CD4-positive, alpha-beta T cell treated with Interleukin-6 at 100 ng/mL for 8 hours (primary cell): ENCODE data around the gene CHKA.

Experiments used
- DNase-seq: peaks from one replicate; pipeline ENCODE4 v3.0.0-alpha.2; 2020; ENCODE audit warnings: mixed read lengths, low spot score

Gene CHKA

DNA sequence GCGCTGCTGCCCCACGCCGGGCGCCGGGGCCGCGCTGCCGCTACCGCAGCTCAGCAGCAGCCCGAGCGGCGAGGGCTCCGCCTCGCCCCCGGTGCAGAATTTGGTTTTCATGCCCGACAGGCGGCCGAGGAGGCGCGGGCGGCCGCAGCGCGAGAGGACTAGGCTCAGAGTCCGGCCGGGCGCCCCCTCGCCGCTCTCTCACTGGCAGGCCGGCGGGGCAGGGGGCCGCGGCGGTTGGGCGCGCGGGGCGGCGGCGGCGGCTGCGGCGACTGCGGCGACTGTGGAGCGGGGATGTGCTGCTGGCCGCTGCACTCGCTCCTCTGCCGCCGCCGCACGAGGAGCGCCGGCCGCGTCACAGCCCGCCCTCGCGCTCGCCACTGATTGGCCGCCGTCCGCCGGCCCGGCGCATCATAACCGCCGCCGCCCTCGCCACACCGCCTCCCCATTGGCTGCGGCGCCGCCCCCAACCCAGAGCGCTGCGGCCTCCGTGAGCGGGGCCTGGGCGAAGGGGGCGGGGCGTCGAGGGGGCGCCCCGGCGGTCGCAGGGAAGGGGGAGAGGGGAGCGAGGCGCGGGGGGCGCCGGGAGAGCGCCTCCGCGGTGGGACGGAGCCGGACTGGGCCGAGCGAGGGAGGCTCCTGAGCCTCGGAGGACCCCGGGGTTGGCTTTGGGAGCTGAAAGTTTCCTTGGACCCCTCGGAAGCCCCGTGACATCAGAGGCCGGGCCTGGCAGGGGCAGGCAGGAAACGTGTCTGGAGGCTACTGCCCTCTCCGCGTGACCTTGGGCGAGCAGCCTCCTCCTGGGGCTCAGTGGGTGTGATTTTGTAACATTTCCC, at the start of gene CHKA:
CHKA (minus strand) TSS at position 322 of the 833 bp plus-strand sequence; CDS start at position 111, 211 bp downstream.
- peak; percentile 80 for DNase-seq

DNA sequence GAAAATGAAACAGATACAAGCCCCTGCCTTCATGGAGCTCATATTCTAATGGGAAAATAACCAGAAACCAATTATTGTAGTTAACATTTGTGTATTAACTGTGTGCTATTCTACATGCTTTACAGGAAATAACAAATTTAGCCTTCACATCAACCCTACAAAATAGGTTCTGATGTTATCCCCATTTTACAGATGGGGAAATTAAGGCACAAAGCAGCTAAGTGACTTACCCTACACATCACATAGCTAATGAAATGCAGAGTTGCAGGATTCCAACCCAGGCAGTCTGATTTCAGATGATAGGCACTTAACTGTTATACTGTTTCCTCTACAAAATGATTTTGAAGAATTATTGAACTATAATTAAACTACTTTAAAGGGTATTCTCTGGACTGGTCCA, 48.3 kb upstream of the CHKA start:
- DNase-seq = no peak

DNA sequence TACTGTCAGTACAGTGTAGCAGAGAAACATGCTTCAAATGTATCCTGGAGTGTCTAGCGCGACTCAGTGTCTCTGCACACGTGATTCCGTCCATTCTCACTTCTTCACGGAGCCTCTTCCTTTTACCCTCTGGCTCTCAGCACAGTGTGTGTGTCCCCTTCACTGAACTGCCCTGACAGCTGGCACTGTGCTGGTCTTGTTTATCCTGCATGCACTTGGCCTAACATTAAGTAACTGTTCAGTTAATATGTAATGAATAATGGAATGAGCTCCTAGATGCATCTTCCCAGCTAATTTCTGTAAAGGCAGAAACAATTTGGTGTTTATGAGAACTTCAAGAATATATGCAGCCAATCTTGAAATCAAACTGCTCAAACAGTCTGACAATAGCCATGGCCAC, 47.5 kb upstream of the CHKA start:
- DNase-seq = no peak

DNA sequence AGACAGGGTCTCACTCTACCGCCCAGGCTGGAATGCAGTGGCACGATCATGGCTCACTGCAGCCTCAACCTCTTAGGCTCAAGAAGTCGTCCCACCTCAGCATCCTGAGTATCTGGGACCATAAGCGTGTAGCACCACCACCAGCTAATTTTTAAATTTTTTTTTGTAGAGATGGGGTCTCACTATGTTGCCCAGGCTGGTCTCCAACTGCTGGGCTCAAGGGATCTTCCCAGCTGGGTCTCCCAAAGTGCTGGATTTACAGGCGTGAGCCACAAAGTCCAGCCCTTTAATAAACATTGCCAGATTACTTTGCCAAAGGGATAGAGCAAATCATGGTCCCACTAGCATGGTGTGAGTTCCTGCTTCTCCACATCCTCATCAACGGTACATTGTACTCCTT, 46.3 kb upstream of the CHKA start:
- DNase-seq = no peak

DNA sequence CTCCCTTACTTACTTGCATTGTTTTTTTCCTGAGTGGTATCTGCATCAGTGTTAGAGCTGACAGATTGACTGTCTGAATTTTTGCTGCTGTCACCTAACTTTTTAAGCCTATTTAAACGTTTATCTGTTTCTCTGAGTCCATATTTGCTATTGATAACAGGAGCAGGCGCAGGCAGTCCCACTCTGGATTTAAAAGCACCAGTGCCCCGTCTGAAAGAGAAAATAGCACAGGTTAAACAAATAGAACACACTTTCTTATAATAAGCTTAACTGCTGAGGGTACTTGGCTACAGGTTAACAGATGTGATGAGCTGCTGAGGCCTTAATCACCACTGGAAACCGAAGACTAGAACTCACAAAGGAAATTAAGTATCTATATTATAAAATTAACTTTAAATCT, 45.8 kb upstream of the CHKA start:
- DNase-seq = no peak

DNA sequence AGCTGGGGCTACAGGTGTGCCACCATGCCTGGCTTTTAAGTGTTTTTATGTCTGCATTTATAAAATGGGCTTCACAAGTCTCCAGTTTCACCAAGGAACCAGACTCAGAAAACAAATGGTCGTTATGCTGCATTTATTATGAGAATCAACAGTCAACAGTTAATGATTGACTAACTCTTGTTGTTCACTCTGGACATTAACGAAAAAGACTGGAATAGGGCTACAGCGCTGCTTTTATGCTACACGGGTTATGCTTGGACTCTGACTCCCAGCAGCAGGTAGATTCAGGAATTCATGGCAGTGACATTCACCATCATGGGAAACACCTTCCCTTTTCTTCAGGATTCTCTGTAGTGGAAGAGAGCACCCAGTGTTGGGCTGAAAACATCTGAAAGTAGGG, 44.4 kb upstream of the CHKA start:
- DNase-seq = no peak

DNA sequence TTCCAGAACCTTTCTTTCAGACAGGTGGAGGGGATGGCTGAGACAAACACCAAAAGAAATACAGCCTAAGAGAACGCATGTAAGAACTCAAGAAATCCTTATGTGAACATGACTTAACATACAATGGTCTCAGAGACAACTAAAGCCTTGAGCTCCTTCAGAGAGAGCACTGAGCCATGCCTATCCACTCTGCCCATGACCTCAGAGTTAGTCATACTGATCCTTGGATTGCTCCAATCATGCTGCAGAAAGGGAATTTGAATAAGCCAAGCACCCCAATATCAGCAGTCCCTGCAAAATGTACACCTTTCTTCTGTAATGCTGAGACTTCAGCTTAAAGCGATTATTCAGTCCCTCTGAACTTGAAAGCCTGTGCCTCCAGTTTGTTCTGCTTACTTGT, 43.2 kb upstream of the CHKA start:
- no peak for DNase-seq

DNA sequence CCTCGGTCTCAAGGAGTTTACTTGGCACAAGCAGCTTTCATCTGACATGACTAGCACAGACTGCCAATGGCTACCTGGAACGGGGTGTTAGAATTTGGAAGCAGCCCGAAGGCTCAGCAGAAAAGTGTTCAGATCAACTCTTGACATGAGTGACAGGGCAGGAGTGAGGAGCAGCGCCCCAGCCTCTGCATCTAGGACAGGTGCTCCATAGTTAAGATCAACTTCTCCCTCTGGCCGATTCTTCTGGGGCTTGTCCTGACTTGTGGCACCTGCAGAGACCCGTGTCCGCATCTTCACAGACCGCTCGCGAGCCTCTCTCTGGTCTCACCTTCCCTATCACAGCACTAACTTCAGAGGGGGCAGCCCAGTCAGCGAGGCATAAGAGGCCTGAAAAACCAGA, 42.5 kb upstream of the CHKA start:
- no peak for DNase-seq

DNA sequence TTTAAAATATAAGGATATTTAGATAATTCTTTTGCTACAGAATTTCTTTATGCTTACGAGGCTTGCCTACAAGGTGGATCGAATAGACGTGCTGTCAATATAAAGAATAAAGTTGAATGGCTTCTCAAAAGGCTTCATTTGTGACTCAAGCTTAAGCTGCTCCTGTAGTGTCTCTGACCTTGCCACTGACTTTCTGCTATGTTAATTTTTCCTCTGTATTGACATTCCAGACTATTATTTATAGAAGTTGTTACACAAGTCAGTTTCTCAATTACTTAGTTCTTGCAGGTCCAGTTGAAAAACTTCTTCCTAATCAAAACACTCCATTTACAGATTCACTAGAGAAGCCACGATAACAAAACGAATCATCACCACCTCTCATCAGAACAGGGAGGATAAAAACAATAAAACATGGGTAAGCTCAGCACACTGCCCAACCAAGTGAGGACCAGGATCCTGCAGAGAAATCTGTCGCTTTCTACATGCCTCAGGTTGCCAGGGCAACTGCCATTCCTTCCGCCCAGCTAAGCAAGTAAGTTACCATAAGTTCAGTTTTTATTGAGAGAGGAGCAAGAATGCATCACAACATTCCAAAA, 39.0 kb upstream of the CHKA start:
- no peak for DNase-seq

DNA sequence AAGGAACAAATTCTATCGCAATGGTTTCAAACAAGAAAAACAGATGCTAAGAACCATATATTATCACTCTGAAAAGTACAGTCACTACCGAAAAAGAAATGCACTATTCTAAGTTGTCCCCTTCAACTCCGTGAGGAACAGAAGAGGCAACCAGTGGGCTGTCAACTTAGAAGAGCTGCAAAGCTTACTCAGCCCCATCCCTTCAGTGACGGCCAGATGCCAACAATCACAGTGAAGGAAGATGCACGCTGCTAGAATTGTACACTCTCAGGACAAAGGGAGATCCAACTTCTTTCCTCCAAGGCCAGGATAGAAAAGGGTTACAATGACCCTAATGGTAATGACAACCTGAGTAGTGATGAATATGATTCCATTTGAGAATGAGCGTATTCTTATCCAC, 38.5 kb upstream of the CHKA start:
- DNase-seq = no peak

DNA sequence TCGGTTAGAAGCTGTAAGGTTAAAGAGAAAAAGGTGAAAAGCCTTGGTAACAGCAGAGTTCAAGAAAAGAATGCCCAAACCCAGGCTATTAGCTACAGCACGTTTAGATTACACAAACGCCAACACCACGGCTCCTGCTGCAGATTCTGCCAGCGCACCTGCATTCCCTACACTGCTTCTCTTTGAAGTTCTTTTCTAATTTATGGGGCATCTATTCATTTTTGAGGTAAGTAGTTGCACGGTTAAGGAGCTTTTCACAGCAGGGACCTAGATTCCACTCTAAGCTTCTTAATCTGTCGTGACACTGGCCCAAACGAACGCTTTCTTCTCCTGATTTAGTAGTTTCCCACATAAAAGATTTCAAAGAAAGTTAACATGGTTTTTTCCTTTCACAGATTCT, 38.0 kb upstream of the CHKA start:
- no peak for DNase-seq

DNA sequence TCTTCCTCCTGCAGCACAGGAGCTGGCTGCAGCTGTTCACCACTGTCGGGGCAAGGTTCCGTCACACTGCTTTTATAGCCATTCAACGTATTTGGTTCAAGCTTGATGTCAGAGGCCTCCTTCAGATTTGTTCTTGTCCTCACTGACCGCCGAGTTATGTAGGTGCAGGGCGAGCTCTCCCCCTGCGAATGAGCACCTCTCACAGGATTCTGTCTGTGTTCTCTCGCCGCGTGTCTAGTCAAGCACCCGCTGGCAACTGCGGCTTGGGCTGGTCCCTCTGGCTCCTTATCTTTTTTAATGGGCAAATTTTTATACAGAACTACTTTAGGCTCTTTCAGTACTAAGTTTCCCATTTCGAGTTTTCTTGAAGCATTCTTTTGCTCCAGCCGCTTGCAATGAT, 37.4 kb upstream of the CHKA start:
- DNase-seq = no peak

DNA sequence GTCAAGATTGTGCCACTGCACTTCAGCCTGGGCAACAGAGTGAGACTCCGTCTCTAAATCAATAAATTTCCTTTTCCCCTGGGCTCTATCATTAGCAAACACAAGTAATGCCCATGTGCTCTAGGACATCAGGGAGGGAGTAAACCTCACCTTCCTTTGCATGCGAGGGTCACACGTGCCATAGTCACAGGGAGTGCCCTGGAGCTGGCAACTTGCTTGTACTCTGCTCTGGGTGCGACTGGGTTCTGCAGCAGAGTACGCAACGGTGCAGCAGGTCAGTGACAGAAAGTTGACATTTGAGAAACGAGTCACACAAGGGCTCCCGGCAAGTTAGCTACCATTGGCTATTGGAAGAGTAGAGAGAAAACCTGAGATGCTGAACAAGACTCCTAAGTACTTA, 32.6 kb upstream of the CHKA start:
- no peak for DNase-seq

DNA sequence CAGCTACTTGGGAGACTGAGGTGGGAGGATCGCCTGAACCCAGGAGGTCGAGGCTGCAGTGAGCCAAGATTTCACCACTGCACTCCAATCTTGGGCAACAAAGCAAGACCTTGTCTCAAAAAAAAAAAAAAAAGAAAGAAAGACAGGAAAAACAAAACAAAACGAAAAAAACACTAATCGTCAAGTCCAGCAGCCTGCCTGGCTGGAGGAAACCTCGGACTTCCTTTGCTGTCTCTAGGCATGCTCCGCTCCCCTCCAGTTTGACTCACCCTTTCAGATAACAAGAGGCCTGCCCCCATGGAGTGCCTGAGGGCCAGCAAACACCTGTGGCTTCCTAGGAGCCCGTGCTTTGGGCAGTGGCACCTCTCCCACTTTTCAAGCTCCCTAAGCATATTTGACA, 28.8 kb upstream of the CHKA start:
- DNase-seq = no peak

DNA sequence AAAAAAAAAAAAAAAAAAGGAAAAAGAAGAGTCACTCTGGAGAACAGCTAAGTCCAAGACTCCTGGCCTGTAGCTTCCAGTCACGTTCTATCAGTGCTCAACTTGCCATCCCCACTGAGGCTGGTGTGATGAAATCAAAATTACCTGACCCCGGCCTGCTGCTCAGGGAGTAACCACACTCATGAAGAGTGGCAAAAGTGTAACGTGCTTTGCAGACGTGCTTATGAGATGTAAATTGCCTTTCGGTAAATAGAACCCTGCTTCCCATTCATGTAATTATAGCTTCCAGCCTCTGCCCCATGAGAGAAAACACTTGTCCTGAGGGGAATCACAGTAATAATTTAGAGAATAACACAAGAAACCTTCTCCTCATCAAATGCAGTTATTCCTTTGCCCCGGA, 28.2 kb upstream of the CHKA start:
- no peak for DNase-seq

DNA sequence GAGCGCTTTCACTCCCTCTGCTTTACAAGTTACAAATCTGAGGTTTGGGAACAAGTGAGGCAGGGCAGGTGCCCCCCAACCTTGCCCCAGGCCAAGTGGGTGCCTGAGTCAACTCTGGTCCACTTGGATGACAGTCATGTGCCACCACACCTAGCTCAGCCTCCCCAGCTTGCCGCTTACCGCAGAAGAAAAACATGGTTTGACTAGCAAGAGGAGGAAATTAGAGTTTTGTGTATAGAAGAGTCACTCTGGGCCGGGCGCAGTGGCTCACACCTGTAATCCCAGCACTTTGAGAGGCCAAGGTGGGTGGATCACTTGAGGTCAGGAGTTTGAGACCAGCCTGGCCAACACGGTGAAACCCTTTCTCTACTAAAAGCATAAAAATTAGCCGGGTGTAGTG, 27.7 kb upstream of the CHKA start:
- no peak for DNase-seq

DNA sequence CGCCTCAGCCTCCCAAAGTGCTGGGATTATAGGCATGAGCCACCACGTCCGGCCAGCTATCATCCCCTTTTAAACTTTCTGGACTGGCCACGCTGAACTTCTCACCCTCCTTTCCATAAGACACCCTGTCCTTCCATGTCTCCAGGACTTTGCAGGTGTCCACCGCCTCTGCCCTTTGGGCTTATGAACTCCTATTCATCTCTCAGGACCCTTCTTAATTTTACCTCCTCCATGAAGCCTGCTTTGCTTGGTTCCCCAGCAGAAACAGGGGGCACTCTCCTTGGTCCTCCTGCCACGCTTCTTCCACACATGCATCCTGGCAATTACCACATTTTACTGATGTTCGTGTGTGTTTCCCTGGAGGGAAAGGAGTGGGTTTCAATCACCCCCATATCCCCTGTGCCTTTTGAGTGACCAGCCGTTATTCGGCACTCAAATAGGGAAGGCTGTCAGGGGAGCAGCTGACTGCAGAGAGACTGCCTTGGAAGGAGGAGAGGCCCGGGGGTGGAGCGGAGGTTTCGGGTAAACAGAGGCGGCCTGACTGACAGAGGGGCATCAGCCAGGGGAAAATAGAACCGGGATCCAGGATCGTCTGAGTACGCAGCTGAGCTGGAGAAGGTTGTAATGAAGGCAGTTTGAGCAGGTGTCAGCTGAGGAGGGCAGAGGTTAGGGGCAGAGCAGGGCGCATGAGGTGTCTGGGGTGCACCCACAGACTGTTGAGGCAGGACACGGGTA, 27.1 kb upstream of the CHKA start:
- DNase-seq = no peak

DNA sequence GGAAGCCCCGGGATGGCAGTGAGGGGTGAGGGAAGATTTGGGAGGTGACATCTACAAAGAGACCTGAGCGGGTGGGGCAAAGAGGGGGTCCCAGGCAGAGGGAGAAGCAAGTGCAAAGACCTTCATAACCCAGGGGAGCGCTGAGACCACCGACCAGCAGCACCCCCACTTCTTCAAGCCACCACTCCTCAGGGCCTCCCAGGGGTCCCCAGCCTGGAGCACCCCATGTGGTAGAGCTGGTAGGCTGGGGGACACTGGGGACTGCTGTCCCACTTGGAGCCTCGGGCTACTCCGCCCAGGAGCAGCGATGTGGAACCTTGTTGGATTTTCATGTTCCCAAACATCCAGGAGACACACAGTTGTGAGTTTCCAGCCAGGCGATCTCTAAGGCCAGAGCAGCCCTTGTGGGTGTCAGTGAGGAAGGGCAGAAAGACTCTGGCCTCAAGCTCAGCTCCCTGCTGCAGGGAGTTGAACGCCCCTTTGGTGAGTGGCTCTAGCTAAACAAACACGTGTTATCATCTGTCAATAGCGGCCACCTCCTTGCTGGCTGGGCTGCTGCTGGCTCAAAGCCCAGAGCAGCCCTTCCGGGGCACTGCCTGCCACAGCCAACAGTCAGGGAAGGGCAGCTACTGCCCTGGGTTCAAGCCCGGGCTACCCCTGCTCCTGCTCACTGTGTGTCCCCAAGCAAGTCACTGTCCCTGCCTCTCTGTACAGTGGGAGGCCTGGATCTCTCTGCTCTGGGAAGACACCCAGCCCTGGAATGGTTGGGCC, 25.7 kb upstream of the CHKA start:
- DNase-seq = no peak

DNA sequence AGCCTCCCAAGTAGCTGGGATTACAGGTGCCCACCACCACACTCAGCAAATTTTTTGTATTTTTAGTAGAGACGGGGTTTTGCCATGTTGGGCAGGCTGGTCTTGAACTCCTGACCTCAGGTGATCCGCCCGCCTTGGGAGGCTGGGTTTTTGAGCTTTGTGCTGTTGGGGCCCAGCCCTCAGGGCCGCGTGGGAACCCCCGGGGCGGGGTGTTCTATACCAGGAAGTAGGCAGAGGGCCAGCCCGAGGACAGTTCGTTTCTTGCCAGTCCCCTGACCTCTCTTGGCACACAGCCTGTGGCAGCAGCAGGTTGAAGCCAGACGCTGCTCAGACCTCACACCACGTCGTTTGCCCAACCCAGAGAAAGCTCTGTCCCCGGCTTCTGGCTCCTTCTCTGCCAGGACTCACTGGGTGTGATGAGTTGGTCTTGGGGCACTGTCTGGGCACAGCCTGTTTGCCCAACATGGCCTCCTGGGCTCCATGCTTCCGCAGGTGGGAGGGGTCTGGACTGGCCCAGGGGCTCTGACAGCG, 24.9 kb upstream of the CHKA start:
- DNase-seq = no peak

DNA sequence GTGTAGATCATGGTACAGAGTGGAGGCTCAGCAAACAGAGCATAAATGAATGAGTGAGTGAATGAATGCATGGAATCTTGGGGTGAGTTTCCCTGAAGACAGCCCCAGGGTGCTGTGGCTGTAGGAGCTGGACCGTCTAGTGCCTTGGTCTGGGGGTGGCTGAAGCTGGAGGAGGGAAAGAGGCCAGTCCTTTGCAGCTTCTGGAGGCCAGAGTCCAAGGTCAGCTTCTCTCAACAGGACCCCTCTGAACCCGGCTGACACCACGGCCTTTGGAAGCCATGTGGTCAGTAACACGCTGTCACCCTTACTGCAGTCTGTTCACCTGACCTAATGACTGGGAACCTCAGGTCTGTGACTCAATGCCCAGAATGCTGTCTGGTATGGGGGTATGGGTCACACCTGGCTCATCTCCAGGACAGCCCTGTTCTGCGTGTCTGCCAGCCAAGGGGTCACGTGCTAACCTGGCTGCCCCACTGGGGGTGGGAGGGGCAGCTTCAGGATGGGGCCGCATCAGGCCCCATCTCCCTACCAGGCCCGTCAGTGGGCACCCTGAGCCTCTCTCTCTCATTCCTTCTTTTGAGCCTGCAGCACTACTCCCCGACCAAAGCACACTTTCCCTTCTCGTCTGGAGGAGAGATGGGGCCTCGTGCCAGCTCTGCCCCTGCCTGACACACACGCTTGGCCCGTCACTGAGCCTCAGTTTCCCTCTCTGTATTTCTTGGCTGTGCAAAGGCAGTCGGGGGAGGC, 24.1 kb upstream of the CHKA start:
- no peak for DNase-seq

DNA sequence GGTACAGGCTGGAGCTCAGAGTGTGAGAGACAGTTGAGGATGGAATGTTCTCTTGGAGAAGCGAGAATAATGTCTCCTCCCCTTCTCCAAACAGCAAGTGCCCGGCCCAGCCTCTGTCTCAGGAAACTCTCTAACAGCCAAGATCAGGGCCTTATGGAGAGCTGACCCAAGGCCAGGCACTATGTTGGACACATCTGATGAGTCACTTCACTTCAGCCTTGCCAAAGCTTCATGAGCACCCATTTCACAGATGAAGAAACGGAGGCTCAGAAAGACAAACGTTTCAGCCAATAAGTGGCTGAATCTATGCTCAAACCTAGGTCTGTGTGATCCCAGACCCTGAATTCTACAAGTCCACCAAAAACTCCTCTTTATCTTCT, 22.1 kb upstream of the CHKA start:
- no peak for DNase-seq
